Stimulated activated CD8-positive, alpha-beta memory T cell treated with anti-CD3 and anti-CD28 coated beads, Interleukin-7, amount 100 ng/mL, for 48 hours (primary cell): ENCODE data around the gene EPHA3.
"Not testable (repeated sequence)": the region's sequence is repeated elsewhere in the genome, so short reads cannot be mapped to it uniquely, and the experiment has no call there.

Experiments used
- DNase-seq, 2 donors: peaks; one replicate each; pipeline ENCODE4 v3.0.0-alpha.2; 2020; ENCODE audit warnings: low read depth in 1 of 2; ENCODE audit errors: extremely low read depth in 1 of 2

EPHA3 gene

DNA sequence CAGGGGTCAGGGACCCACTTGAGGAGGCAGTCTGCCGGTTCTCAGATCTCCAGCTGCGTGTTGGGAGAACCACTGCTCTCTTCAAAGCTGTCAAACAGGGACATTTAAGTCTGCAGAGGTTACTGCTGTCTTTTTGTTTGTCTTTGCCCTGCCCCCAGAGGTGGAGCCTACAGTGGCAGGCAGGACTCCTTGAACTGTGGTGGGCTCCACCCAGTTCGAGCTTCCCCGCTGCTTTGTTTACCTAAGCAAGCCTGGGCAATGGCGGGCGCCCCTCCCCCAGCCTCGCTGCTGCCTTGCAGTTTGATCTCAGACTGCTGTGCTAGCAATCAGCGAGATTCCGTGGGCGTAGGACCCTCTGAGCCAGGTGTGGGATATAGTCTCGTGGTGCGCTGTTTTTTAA lies 243.5 kb downstream of the EPHA3 start:
- DNase-seq, result not testable (repeated sequence)

GRCh38 chr3:89353465-89353864 lies 246.0 kb downstream of the EPHA3 start:
- no peak for DNase-seq

DNA sequence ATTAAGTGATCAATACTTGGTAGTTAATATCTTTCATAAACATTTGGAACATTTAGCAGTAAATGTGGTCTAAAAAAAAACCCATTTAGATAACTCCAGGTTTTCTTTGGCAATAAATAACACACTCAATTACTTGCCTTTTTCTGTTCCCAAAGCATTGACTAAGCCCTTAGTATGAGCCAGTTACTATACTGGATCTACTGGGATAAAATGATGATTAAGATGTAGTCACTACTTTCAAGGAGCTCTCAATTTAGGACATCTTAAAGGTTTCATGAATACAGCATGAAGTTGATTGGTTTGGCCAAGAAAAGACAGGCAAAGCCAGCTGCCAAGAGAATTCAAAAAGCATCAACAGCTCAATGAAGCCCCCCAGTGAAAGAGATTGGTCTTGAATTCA lies 250.9 kb downstream of the EPHA3 start:
- no peak for DNase-seq

GRCh38 chr3:89360156-89360555 lies 252.7 kb downstream of the EPHA3 start:
- no peak for DNase-seq

GRCh38 chr3:89362496-89362895 lies 255.1 kb downstream of the EPHA3 start:
- DNase-seq, result no peak

DNA sequence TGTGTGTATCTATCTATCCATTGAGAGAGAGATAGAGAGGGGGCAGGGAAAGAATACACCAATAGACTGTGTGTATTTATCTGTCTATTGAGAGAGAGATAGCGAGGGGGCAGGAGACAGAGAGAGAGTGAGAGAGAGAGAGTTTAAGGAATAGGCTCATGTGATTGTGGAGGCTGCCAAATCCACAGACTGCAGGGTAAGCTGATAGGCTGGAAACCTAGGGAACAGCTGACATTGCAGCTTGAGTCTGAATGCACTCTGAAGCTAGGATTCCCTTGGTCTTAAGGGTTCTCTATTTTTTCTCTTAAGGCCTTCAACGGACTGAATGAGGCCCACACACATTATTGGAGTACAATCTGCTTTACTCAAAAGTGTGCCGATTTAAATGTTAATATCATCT lies 255.8 kb downstream of the EPHA3 start:
- no peak for DNase-seq

GRCh38 chr3:89364314-89364713 lies 256.9 kb downstream of the EPHA3 start:
- DNase-seq, result no peak

GRCh38 chr3:89367166-89367565 lies 259.7 kb downstream of the EPHA3 start:
- no peak for DNase-seq

- no peak for DNase-seq
Observed at GRCh38 chr3:89368846-89369245, 261.4 kb downstream of the EPHA3 start.

DNA sequence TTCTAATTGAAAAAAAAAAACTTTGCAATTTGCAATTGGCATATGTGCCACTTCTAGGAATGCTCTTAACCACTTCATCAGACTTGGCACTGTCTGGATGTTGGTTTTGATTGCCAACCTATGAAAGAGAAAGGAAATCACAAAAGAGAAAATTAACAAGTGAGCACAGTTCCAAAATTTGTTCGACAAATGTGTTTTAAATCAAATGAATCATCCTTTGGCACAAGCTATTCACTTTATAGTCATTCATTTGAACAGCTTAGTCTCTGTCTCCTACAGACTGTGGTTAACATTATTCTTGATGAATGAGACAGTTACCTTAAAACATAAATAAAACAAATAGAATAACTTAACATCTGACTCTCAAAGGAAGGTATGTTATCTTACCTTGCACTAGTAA lies 265.0 kb downstream of the EPHA3 start:
- no peak for DNase-seq

- DNase-seq, result no peak
Observed at GRCh38 chr3:89373434-89373833, 266.0 kb downstream of the EPHA3 start.

- DNase-seq, result no peak
Observed at GRCh38 chr3:89375451-89375850, 268.0 kb downstream of the EPHA3 start.

DNA sequence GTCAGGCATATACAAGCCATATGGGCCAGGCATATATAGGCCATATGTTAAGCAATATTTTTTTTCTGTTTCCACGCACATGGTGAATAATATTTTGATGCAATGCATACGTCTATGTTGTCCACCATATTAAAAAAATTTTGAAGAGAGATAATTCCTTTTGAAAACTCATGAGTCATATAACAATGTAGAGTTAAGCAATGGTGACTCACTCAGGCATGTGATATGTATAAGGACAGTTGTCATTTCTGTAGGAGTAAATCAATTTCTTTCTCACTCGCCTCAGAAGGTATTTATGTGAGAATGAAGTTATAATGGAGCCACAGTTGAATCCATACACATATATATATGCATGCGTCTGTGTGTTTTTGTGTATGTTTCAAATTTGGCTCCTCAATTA lies 272.6 kb downstream of the EPHA3 start:
- no peak for DNase-seq

GRCh38 chr3:89392991-89393390 lies 285.6 kb downstream of the EPHA3 start:
- no peak for DNase-seq

DNA sequence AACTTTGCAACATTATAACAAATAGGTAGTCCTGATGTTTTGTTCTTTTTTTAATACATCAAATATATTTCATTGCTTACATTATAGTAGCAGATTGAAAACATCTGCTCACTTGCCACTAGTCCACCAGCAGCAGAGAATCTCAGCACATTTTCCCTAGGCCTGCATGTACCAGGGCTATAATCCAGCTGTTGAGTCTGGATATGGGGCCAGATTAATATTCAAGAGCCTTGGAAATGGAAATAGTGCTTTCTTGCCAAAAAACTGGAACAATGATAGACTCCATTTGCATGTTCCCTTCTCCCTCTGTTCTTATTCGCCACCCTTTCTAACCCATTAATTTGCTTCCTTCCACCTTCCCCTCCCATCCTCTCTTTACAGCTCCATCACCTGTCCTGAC lies 288.0 kb downstream of the EPHA3 start:
- DNase-seq, result no peak

GRCh38 chr3:89395996-89396395 lies 288.6 kb downstream of the EPHA3 start:
- DNase-seq, result no peak

DNA sequence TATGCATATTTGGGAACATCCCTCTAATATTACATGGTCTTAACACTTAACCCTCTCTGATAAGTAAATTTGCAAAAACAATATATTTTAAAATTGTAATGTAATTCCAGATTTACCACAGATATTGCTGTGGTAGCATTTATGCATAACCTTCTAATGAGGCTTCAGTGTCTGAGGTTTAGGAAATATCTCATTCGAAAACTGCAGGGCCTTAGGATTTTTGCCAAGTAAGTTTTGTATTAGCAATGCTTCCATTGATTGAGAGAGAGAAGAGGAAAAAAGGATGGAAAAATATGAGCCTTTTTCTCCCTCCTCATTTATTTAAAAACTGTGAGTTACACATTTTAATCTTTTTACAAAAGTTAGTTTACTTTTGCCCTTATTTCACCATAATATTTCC lies 294.6 kb downstream of the EPHA3 start:
- no peak for DNase-seq

DNA sequence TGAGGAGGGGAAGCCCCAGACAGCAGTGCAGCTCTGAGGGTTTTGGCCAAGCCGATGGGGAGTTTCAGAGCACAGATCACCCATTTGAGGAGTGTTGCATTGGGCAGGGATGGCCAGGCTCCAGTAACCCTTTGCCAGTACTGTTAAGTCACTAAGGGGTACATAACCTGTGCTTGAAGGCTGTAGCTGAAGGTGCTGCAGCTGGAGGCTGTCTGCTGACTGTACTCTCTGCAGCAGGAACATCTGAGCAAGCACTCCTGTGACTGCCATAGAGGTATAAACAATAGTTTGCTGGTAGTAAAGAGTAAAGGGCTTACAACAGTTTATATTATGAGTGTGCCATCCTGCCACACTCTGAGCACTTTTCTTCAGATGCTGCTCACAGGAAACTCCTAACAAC lies 297.8 kb downstream of the EPHA3 start:
- no peak for DNase-seq

DNA sequence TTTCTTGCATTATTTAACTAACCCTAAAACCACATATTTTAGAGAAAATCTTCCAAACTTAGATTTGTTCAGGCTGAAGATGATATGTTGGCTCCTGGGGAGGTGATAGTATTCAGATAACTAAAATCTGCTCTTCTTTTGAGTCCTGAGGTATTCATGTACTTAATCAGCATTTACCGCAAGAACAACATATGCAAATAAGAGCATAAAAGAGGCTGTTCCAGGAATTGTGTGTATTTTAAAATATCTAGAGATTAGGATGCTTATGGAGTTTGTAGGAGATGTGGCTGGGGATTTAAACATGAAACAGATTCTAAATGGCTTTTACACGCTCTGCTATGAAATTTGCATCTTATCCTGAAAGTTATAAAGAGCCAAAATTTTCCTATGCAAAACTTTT lies 298.2 kb downstream of the EPHA3 start:
- DNase-seq, result no peak

DNA sequence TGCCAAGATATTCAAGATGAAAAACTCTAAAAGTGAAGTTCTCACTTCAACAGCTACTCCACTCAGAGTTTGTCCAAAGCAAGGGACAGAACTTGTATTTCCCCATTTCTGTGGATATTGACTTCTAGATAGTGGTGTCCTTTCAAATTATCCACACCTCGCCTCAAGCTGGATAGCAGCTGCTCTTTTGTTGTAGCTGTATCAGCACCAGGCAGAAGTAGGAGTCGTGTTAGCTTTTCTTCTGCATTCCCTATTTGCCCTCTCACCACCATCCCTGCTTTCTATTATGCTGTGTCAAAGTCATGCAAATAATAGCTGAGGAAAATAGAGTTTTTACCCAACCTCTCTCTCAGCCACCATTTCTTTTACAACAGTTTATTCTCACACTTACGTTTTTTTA lies 303.8 kb downstream of the EPHA3 start:
- DNase-seq, result no peak

- no peak for DNase-seq
Observed at GRCh38 chr3:89414270-89414669, 306.8 kb downstream of the EPHA3 start.

- no peak for DNase-seq
Observed at GRCh38 chr3:89419647-89420241, 312.3 kb downstream of the EPHA3 start.

DNA sequence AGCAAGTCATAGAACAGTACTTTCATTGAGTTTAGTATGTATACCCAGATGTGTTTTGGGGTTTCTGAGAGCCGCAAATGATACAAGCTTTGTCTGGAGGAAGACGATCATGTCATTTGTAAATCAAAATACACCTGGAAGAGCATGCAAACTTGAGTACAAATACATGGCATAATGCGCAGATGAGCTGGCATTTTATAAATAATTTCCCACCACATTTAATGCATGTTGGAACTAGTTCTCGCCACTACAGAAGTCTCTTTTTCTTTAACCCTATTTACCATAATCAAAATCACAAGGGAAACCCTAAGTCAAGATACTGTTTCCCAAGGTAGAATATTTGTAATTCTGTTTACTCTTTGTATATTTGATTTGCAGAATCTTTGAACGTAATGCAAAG lies 318.6 kb downstream of the EPHA3 start:
- no peak for DNase-seq
